GM12878 (cell line): ENCODE data around the gene MAMDC4.

Experiments used
- BCL11A ChIP-seq: IDR thresholded peaks from 2 replicates; pipeline ENCODE4 v1.6.1; 2011; ENCODE audit warnings: low read depth, low read length
- GABPA ChIP-seq: IDR thresholded peaks from 2 replicates; pipeline ENCODE4 v1.6.1; 2014; ENCODE audit warnings: antibody characterized with exemption, low read depth, mild to moderate bottlenecking, inconsistent platforms
- JUND ChIP-seq: IDR thresholded peaks from 2 replicates; pipeline ENCODE4 v1.6.1; 2012; ENCODE audit warnings: low read depth, mild to moderate bottlenecking, low read length, improper control_type of control experiment, moderate library complexity
- KDM1A ChIP-seq: fragments of 200-600 bp; sonication (generic); IDR thresholded peaks from 2 replicates; pipeline ENCODE4 v1.6.1; 2016; ENCODE audit warnings: borderline replicate concordance
- POLR2A ChIP-seq: IDR thresholded peaks from 2 replicates; pipeline ENCODE4 v1.6.1; 2011; ENCODE audit warnings: low read depth, mild to moderate bottlenecking, low read length
- SP1 ChIP-seq: IDR thresholded peaks from one replicate; pipeline ENCODE4 v1.6.1; 2011; ENCODE audit warnings: low read depth, low read length
- TAF1 ChIP-seq: IDR thresholded peaks from 2 replicates; pipeline ENCODE4 v1.6.1; 2011; ENCODE audit warnings: mild to moderate bottlenecking, low read depth, low read length, borderline replicate concordance
- TBL1XR1 ChIP-seq: IDR thresholded peaks from 2 replicates; pipeline ENCODE4 v1.6.1; 2012; ENCODE audit warnings: low read depth, low read length, improper control_type of control experiment
- TCF12 ChIP-seq: IDR thresholded peaks from 2 replicates; pipeline ENCODE4 v1.6.1; 2011; ENCODE audit warnings: low read depth, mild to moderate bottlenecking, low read length
- ZNF24 ChIP-seq: fragments of 450-650 bp; IDR thresholded peaks from 2 replicates; pipeline ENCODE4 v1.6.1; 2017; ENCODE audit warnings: antibody characterized with exemption, mild to moderate bottlenecking

DNA sequence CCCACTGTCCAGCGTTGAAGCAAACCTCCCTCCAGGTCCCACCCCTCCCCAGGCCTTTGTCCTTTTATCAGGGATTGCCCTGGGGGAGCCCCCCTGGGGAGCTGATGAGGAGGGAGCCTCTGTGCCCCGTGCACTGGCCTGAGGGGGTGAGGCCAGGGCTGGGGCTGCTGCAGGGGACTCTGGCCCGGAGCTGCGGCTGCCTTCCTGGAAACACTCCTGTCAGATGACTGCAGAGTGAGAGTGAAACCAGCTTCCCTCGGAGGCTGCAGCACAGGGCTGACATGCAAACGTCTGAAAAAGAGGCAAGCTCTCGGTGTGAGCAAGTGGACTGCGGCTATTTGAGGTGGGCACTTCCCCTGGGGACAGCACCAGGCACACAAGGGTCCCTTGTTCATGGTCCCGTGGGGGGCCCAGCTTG is 29.6 kb downstream of the MAMDC4 start:
- TF ChIP-seq TAF1 = no peak
- no peak for TF ChIP-seq TCF12
- no peak for TF ChIP-seq JUND
- no peak for TF ChIP-seq SP1
- no peak for TF ChIP-seq POLR2A
- no peak for TF ChIP-seq ZNF24
- no peak for TF ChIP-seq BCL11A
- no peak for TF ChIP-seq KDM1A
- no peak for TF ChIP-seq TBL1XR1
- TF ChIP-seq GABPA = no peak
